ENCODE results near the gene ADAM23.
"Not testable (repeated sequence)": the region's sequence is repeated elsewhere in the genome, so short reads cannot be mapped to it uniquely, and the experiment has no call there.

Gene ADAM23

DNA sequence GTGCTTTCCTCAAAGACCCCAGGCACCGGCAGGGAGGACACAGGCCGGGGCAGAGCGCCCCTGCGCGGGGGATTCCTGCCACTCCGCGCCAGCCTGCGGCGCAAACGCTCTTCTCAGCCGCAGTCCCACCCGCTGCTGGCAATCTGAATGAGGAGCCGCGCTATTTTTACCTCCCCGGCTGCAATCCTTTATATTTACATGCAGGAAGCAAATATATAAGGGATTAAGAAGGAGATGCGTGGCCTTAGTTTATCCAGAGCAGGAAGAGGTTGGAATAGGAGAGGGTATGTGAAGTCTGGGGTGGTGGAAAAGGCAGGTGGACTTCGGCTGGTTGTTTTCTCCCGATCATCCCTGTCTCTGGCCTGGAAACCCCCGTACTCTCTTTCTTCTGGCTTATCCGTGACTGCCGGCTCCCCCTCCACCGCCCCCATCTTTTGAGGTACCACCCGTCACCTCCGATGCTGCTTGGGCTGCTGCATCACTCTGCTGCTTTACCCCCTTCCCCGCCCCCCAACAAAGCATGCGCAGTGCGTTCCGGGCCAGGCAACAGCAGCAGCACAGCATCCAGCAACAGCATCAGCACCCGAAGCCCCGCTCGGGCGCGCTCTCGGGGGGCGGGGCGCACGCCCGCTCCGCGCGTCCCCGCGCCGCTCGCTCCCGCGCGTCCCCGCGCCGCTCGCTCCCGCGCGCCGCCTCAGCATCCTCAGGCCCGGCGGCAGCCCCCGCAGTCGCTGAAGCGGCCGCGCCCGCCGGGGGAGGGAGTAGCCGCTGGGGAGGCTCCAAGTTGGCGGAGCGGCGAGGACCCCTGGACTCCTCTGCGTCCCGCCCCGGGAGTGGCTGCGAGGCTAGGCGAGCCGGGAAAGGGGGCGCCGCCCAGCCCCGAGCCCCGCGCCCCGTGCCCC is at the start of gene ADAM23:
ADAM23 (plus strand) TSS at position 700 of the 902 bp plus-strand sequence. CDS start 335 bp downstream, outside the sequence.
- no peaks in the 10 kb centered on the region for H3K36me3 ChIP-seq (ENCODE audit: insufficient read depth, low read length)
- no peak for DNase-seq (ENCODE audit: low read depth, low spot score)
- no peak within 1 kb of the TSS for H3K9ac ChIP-seq (ENCODE audit: insufficient read length)
- TF ChIP-seq EZH2 (IDR thresholded peaks at IDR 0.05), result no peak
- TF ChIP-seq FOXP2 (optimal IDR thresholded peaks at IDR 0.05; ENCODE audit: control extremely low read depth, extremely low read length, insufficient read depth), result no peak
- H3K27ac ChIP-seq, result no peak within 1 kb of the TSS
- no peaks in the 10 kb centered on the region for H3K9me3 ChIP-seq (ENCODE audit: low read depth, low read length)
- peak within 1 kb of the TSS; percentile 77 for H3K4me3 ChIP-seq

DNA sequence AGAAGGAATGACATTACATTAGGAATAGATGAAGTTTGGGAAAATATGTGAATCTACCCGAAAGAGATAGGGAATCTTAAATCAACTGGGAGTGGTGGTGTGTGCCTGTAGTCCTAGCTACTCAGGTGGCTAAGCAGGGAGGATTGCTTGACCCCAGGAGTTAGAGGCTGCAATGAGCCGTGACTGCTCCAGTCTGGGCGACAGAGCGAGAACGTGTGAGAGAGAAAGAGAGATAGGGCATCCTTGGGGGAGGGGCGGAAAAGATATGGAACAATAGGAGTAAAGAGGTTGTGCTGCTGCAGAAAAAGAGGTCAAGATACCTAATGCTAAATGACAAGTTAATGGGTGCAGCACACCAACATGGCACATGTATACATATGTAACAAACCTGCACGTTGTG is 47.1 kb upstream of the ADAM23 start:
- no peaks in the 10 kb centered on the region for H3K9me3 ChIP-seq (ENCODE audit: low read depth, low read length)
- no peaks in the 10 kb centered on the region for H3K36me3 ChIP-seq (ENCODE audit: insufficient read depth, low read length)
- H3K27ac ChIP-seq, result no peak overlapping the region
- TF ChIP-seq FOXP2 (optimal IDR thresholded peaks at IDR 0.05; ENCODE audit: control extremely low read depth, extremely low read length, insufficient read depth), result no peak
- TF ChIP-seq EZH2 (IDR thresholded peaks at IDR 0.05), result no peak
- no peak for TF ChIP-seq POLR2AphosphoS5 (IDR thresholded peaks at IDR 0.05; ENCODE audit: borderline replicate concordance, low read depth, low read length)
- H3K4me3 ChIP-seq, result no peak overlapping the region
- no peak overlapping the region for H3K9ac ChIP-seq (ENCODE audit: insufficient read length)
- DNase-seq (ENCODE audit: low read depth, low spot score), result no peak

DNA sequence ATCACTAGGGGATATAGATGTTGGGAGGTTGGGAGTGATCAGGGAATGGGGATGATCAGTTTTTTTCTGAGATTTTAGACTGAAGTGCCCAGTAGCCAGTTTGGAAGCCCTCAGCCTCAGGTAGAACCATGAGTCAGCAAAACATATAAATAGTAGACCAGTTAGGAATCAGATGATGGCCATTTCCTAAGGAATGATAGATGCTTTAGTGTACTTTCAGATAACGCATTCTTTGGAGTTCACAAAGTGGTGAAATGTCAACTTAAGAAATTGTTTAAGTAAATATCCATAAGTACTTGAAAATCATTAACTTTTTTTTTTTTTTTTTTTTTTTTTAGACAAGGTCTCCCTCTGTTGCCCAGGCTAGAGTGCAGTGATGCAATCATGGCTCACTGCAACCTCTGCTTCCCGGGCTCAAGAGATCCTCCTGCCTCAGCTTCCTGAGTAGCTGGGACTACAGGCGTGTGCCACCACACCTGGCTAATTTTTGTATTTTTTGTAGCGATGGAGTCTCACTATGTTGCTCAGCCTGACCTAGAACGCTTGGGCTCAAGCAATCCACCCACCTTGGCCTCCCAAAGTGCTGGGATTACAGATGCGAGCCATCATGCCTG is 40.3 kb upstream of the ADAM23 start:
- H3K36me3 ChIP-seq (ENCODE audit: insufficient read depth, low read length); H3K4me3 ChIP-seq; H3K27ac ChIP-seq; H3K9me3 ChIP-seq (ENCODE audit: low read depth, low read length); H3K9ac ChIP-seq (ENCODE audit: insufficient read length); DNase-seq (ENCODE audit: low read depth, low spot score): not testable (repeated sequence)

GRCh38 chr2:206408323-206409320 is 34.7 kb upstream of the ADAM23 start:
- no peak overlapping the region for H3K4me3 ChIP-seq
- TF ChIP-seq POLR2AphosphoS5 (IDR thresholded peaks at IDR 0.05; ENCODE audit: borderline replicate concordance, low read depth, low read length) (no peak), FOXP2 (optimal IDR thresholded peaks at IDR 0.05; ENCODE audit: control extremely low read depth, extremely low read length, insufficient read depth) (no peak), EZH2 (IDR thresholded peaks at IDR 0.05) (no peak)
- no peaks in the 10 kb centered on the region for H3K36me3 ChIP-seq (ENCODE audit: insufficient read depth, low read length)
- H3K9ac ChIP-seq (ENCODE audit: insufficient read length), result no peak overlapping the region
- DNase-seq (ENCODE audit: low read depth, low spot score), result no peak
- H3K27ac ChIP-seq, result no peak overlapping the region
- no peaks in the 10 kb centered on the region for H3K9me3 ChIP-seq (ENCODE audit: low read depth, low read length)

DNA sequence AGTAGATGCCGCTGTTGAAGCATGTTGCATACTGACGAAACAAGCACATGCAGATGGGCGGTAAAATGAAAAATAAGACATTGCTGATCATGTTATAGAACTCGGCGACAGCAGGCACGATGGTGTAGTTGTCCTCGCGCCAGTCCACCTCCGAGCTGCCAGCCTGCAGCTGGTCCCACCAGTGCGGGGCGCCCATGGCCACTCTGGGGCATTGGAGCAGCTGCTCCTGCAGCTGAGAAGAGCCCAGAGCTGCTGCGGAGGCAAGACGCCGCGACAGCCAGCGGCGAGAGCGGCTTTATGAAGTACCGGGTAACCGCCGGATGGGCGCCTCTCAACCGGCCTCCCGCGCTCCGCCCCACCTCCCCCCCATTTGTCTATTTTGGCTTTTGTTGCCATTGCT is 32.6 kb upstream of the ADAM23 start:
- no peak overlapping the region for H3K27ac ChIP-seq
- H3K36me3 ChIP-seq (ENCODE audit: insufficient read depth, low read length), result no peaks in the 10 kb centered on the region
- no peak for TF ChIP-seq FOXP2 (optimal IDR thresholded peaks at IDR 0.05; ENCODE audit: control extremely low read depth, extremely low read length, insufficient read depth)
- TF ChIP-seq EZH2 (IDR thresholded peaks at IDR 0.05), result no peak
- no peak overlapping the region for H3K9ac ChIP-seq (ENCODE audit: insufficient read length)
- no peak for DNase-seq (ENCODE audit: low read depth, low spot score)
- no peak overlapping the region for H3K4me3 ChIP-seq
- no peaks in the 10 kb centered on the region for H3K9me3 ChIP-seq (ENCODE audit: low read depth, low read length)

GRCh38 chr2:206415618-206416243 is 27.6 kb upstream of the ADAM23 start:
- TF ChIP-seq FOXP2 (optimal IDR thresholded peaks at IDR 0.05; ENCODE audit: control extremely low read depth, extremely low read length, insufficient read depth) (no peak), EZH2 (IDR thresholded peaks at IDR 0.05) (no peak), POLR2AphosphoS5 (IDR thresholded peaks at IDR 0.05; ENCODE audit: borderline replicate concordance, low read depth, low read length) (no peak)
- Histone ChIP-seq H3K9ac (ENCODE audit: insufficient read length) (no peak overlapping the region), H3K9me3 (ENCODE audit: low read depth, low read length) (no peaks in the 10 kb centered on the region), H3K27ac (no peak overlapping the region), H3K4me3 (no peak overlapping the region), H3K36me3 (ENCODE audit: insufficient read depth, low read length) (no peaks in the 10 kb centered on the region)
- no peak for DNase-seq (ENCODE audit: low read depth, low spot score)

DNA sequence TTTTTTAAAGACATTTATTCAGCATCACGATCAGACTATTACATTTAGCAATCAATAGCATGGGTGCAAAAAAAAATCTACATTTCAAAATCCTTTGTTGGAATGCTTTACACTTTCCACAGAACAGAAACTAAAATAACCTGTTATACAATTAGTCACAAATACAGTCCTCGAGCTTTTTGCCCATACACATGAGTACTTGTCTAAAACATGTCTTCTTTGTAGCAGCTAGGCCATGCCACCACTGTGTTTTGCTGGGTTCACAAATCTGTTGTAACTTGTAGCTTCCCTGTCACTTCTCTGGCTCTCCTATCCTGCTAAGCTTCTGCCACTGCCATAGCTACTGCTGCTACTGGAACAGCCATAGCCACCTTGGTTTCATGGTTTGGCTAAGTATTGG is 24.4 kb upstream of the ADAM23 start:
- TF ChIP-seq POLR2AphosphoS5 (IDR thresholded peaks at IDR 0.05; ENCODE audit: borderline replicate concordance, low read depth, low read length) (no peak), FOXP2 (optimal IDR thresholded peaks at IDR 0.05; ENCODE audit: control extremely low read depth, extremely low read length, insufficient read depth) (no peak), EZH2 (IDR thresholded peaks at IDR 0.05) (no peak)
- Histone ChIP-seq H3K4me3 (no peak overlapping the region), H3K9ac (ENCODE audit: insufficient read length) (no peak overlapping the region), H3K27ac (no peak overlapping the region), H3K36me3 (ENCODE audit: insufficient read depth, low read length) (no peaks in the 10 kb centered on the region), H3K9me3 (ENCODE audit: low read depth, low read length) (no peaks in the 10 kb centered on the region)
- DNase-seq (ENCODE audit: low read depth, low spot score), result no peak

- no peak overlapping the region for H3K4me3 ChIP-seq
- no peak overlapping the region for H3K9ac ChIP-seq (ENCODE audit: insufficient read length)
- H3K9me3 ChIP-seq (ENCODE audit: low read depth, low read length), result no peaks in the 10 kb centered on the region
- no peaks in the 10 kb centered on the region for H3K36me3 ChIP-seq (ENCODE audit: insufficient read depth, low read length)
- TF ChIP-seq POLR2AphosphoS5 (IDR thresholded peaks at IDR 0.05; ENCODE audit: borderline replicate concordance, low read depth, low read length), result no peak
- no peak for TF ChIP-seq FOXP2 (optimal IDR thresholded peaks at IDR 0.05; ENCODE audit: control extremely low read depth, extremely low read length, insufficient read depth)
- no peak for TF ChIP-seq EZH2 (IDR thresholded peaks at IDR 0.05)
- no peak for DNase-seq (ENCODE audit: low read depth, low spot score)
- H3K27ac ChIP-seq, result no peak overlapping the region
Measured at GRCh38 chr2:206420721-206421120, 22.6 kb upstream of the ADAM23 start.

Measured in SK-N-MC (cell line).